HG03457 (cell line): ENCODE measurements around the gene STEAP4.
"Not testable (repeated sequence)": the region's sequence is repeated elsewhere in the genome, so short reads cannot be mapped to it uniquely, and the experiment has no call there.

Experiments used
- ATAC-seq: cut with Tn5 transposase; IDR thresholded peaks from one replicate; pipeline ENCODE4 v1.9.1; 2021; ENCODE audit warnings: moderate number of reproducible peaks; ENCODE audit not compliant: unreplicated experiment

STEAP4 gene

GRCh38 chr7:88274856-88275255 lies 31.8 kb downstream of the STEAP4 start:
- ATAC-seq: not testable (repeated sequence)

DNA sequence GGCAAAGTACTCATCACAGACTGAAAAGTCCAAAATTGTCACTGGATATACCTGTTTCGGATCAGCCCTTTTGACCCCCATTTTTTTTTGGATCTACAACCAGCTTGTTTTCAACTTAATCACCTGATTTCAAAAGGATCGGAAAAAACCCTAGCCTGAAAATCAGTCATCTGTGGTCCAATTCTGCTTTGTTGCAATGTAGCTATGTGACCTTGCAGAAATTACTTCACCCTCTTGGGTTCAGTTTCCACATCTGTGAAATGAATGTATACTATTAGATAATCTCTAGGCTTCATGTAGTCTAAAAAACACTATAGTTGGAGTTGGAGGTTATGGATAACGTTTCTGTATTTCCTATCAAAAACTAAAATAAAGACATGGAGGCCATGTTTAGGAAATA lies 37.1 kb downstream of the STEAP4 start:
- no peak for ATAC-seq

DNA sequence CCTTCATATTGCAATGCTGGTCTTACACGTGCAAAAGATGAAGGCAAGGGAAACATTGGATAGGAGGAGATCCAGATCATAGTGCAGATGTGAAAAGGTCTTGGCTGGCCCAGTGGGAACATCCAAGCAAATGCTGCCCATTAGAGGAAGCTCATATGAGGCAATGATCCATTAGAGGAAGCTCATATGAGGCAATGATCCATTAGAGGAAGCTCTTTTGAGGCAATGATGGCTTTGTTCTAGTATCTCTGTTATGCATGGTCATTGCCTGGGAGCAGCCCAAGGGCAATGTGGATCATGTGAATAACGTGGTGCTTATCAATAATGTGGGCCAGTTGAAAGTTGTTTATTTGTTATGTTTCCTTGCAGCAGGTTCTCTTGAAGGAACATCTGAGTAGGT lies 37.8 kb downstream of the STEAP4 start:
- no peak for ATAC-seq

GRCh38 chr7:88268051-88268450 lies 38.6 kb downstream of the STEAP4 start:
- ATAC-seq: no peak

- ATAC-seq: no peak
Measured at GRCh38 chr7:88267421-88267820, 39.3 kb downstream of the STEAP4 start.

DNA sequence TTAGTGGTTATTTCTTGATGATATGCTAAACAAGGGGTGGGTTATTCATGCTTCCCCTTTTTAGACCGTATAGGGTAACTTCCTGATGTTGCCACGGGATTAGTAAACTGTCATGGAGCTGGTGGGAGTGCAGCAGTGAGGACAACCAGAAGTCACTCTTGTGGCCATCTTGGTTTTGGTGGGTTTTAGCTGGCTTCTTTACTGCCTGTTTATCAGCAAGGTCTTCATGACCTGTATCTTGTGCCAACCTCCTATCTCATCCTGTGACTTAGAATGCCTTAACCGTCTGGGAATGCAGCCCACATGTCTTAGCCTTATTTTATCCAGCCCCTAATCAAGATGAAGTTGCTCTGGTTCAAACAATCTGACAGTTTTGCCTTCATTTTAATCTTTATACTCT lies 41.7 kb downstream of the STEAP4 start:
- not testable (repeated sequence) for ATAC-seq

DNA sequence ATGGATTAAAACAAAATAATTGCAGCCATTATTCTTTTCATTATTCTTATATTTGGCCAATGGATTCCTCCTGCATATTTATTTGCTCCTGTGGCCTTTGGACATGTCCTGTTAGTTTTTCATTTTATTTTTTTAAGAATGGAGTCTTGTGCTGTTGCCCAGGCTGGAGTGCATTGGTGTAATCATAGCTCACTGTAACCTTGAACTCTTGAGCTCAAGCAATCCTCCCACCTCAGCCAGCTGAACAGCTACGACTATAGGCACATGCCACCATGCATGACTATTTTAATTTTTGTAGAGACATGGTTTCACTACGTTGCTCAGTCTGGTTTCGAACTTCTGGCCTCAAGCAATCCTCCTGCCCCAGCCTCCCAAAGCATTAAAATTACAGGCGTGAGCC lies 44.1 kb downstream of the STEAP4 start:
- no peak for ATAC-seq

DNA sequence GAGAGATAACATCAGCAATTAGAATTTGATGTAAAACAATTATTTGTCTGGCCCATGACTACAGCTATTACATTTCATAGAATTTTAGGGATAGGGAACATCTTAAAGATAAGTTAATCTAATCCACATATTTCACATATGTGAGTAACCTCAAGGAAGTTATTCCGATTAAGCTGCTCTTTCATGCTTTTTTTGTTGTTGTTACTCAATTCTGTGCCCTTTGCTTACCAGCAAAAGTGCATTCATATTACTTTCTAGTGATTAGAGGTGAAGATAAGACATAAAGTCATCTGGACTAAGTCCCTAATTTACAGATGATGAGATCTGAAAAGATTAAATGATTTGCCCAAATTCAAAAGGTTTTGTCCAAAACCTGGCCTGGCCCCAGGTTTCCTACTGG lies 46.0 kb downstream of the STEAP4 start:
- no peak for ATAC-seq

DNA sequence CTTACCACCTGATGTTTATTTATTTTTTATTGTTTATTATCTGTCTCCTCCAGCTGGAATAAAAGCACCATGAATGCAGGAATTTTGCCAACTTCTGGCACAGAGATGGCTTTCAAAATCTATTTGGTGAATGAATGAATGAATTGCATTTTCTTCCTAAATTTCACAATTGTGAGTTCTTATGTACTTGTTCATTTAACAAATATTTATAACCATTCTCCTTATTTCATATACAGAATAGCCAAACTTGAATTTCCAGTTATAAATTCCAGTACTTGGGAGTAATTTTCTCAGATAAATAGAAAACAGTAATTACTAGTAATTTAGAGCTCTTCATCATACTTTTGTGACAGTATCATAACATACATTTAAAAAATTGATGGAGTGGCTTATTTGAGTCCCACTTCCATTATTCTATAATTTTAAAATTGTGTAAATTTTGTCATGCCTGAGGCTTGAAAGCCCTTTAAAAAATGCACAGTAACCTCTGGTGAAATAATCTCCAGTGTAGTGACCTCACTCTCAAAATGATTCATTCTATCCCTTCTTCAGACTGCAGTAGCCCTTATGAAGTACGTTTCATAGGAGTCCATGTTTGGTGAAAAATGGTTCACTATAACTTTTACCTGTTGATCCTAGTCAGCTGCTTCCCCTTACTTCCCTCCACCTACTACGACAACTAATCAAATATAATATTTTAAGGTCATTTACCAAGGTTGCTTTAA lies 46.9 kb downstream of the STEAP4 start:
- no peak for ATAC-seq

- ATAC-seq: not testable (repeated sequence)
Measured at GRCh38 chr7:88258296-88258695, 48.4 kb downstream of the STEAP4 start.

GRCh38 chr7:88256906-88257305 lies 49.8 kb downstream of the STEAP4 start:
- no peak for ATAC-seq

GRCh38 chr7:88254721-88255424 lies 51.8 kb downstream of the STEAP4 start:
- ATAC-seq: no peak

DNA sequence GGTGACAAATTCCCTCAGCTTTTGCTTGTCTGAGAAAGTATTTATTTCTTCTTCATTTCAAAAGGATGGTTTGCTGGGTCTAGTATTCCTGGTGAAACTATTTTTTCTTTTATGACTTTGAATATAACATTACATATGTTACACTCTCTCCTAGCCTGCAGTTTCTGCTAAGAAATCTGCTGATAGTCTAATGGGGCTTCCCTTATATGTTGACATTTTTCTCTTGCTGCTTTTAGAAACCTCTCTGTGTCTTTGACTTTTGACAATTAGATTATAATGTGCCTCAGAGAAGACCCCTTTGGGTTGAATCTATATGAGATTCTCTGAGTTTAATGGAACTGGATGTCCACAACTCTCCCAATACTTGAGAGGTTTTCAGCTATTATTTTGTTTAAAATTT lies 53.1 kb downstream of the STEAP4 start:
- no peak for ATAC-seq

GRCh38 chr7:88244258-88244657 lies 62.4 kb downstream of the STEAP4 start:
- no peak for ATAC-seq

- peak; percentile 69 for ATAC-seq
Measured at GRCh38 chr7:88243345-88243909, 63.3 kb downstream of the STEAP4 start.

DNA sequence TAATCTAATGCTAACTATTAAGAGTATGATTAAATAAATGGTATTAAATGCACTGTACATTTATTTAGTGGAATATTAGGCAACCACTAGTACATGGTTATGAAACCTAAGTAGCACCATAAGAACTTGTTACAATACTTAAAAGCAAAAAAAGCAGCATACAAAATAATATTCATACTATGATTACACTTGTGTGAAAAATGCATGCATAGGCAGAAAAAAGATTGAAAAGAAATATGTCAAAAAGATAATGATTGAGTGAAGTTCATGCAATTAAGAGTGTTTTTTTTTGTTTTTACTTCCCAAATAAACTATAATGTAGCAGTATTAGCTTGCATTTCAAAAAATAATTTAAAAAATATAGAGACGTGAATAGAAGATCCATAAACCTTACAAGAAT lies 66.8 kb downstream of the STEAP4 start:
- no peak for ATAC-seq

DNA sequence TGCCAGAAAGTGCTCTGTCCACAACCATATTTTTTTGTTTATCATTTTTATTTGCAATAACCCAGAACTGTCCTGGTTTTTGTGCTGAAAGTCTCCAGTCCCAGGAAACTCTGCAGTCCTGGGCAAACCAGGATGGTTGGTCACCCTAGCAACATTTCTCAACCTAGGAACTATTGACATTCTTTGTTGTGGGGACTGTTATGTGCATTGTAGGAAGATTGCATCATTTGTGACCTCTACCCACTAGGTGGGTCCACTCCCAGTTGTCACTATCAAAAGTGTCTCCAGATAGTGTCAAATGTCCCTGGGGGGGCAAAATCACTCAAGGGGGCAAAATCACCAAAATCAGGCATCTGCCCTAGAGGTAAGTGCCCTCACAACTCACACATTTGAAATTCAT lies 72.9 kb downstream of the STEAP4 start:
- no peak for ATAC-seq

DNA sequence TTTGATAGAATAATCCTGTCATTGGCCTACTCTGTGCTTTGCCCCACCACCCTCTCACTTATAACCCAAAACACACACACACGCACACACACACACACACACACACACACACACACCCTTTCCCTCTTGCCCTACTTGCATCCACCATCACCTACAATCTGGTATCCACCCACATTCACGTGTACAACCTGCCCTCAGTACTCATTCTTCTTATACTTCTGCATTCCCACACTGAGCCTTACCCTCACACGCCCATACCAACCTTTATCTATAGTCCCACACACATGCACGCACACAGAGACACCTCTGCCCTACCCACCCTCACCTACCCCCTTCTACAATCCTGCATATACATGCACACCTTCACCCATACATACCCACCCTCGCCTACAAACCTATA lies 76.0 kb downstream of the STEAP4 start:
- ATAC-seq: no peak

- ATAC-seq: no peak
Measured at GRCh38 chr7:88229302-88229995, 77.2 kb downstream of the STEAP4 start.

GRCh38 chr7:88226886-88227516 lies 79.7 kb downstream of the STEAP4 start:
- no peak for ATAC-seq

GRCh38 chr7:88226201-88226600 lies 80.5 kb downstream of the STEAP4 start:
- ATAC-seq: no peak
